HG02870 (cell line): ENCODE results near the gene FAM234A.

Source experiments
- ATAC-seq: cut with Tn5 transposase; IDR thresholded peaks from one replicate; pipeline ENCODE4 v1.9.1; 2021; ENCODE audit warnings: mild to moderate bottlenecking, moderate library complexity; ENCODE audit not compliant: unreplicated experiment

The FAM234A gene

GRCh38 chr16:280552-280951 lies 45.9 kb downstream of the FAM234A start, which contains the start of gene ARHGDIG:
ARHGDIG (plus strand) TSS chr16:280591; CDS start chr16:280681, 90 bp downstream.
- ATAC-seq = no peak

- ATAC-seq = no peak
Observed at GRCh38 chr16:280991-281659, 46.5 kb downstream of the FAM234A start.

DNA sequence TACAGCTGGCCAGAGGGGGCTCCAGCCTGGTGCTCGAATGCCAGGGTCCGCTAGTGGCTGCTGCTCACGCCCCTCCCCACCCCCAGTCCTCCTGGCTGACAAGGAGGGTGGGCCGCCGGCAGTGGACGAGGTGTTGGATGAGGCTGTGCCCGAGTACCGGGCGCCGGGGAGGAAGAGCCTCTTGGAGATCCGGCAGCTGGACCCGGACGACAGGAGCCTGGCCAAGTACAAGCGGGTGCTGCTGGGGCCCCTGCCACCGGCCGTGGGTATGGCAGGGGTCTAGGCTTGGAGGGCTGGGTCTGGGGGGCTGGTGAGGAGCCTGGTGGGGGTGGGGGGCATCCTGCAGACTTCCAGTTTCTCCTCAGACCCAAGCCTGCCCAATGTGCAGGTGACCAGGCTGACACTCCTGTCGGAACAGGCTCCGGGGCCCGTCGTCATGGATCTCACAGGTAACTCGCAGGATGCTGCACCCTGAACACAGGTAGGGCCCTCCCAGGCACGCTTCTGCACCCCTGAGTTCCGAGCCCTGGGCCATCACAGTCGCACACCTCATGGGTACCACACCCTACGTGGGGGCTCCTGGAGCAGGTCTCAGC lies 47.1 kb downstream of the FAM234A start:
- no peak for ATAC-seq

GRCh38 chr16:282491-282890 lies 47.9 kb downstream of the FAM234A start:
- ATAC-seq = no peak

DNA sequence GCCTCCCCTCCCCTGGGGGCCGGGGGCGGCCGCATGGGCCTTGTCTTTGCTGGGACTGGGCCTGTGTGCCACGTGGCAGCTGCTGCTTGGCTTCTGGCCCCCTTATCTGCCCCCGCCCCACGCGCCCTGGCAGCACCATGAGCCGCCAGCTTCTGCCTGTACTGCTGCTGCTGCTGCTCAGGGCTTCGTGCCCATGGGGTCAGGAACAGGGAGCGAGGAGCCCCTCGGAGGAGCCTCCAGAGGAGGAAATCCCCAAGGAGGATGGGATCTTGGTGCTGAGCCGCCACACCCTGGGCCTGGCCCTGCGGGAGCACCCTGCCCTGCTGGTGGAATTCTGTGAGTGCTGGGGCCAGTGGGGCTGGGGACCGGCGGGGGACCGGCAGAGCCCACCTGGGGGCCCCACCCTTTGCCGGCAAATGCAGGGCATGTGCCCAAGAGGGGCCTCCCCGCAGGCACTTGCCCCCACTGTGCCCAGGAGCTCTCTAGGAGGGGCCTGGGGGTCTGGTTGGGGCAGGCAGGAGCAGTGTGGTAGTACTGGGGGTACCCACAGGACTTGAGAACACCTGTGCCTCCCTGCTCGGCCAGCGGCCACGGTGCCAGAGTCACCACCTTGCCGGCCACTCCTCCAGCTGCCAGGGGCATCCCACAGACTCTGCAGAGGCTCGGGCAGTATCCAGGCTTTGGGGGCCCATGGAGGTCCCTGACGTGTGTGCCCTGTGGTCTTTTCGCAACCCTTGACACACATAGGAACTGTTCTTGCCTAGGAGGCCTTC lies 48.6 kb downstream of the FAM234A start, which contains the start of gene PDIA2:
PDIA2 (plus strand) TSS at position 132 of the 773 bp plus-strand sequence; CDS start at position 138, 6 bp downstream.
- no peak for ATAC-seq

- no peak for ATAC-seq
Observed at GRCh38 chr16:284204-285120, 49.8 kb downstream of the FAM234A start.

DNA sequence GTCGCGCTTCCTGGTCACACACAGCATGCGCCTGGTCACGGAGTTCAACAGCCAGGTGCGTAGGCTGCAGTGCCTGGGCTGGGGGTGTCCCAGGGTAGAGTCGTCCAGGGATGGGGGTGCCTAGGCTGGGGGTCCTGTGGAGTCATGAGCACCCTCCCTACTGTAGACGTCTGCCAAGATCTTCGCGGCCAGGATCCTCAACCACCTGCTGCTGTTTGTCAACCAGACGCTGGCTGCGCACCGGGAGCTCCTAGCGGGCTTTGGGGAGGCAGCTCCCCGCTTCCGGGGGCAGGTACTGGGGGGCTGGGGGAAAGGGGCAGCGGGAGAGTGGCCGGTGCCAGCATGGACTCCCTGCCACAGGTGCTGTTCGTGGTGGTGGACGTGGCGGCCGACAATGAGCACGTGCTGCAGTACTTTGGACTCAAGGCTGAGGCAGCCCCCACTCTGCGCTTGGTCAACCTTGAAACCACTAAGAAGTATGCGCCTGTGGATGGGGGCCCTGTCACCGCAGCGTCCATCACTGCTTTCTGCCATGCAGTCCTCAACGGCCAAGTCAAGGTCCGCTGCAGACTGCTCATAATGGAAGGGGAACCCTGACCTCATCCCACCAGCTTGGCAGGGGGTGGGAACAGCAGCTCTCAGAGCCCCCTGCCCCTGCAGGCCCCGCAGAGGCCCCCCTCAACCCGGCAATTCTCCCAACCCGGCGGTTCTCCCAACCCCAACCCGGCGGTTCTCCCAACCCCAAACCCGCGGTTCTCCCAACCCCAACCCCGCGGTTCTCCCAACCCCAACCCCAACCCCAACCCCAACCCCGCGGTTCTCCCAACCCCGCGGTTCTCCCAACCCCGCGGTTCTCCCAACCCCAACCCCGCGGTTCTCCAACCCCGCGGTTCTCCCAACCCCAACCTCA lies 50.8 kb downstream of the FAM234A start:
- ATAC-seq = no peak

GRCh38 chr16:286491-287297 lies 52.1 kb downstream of the FAM234A start:
- no peak for ATAC-seq

- no peak for ATAC-seq
Observed at GRCh38 chr16:287298-287811, 52.7 kb downstream of the FAM234A start.

GRCh38 chr16:287981-288920 lies 53.6 kb downstream of the FAM234A start:
- ATAC-seq = no peak

- ATAC-seq = no peak
Observed at GRCh38 chr16:289395-289997, 54.9 kb downstream of the FAM234A start.

DNA sequence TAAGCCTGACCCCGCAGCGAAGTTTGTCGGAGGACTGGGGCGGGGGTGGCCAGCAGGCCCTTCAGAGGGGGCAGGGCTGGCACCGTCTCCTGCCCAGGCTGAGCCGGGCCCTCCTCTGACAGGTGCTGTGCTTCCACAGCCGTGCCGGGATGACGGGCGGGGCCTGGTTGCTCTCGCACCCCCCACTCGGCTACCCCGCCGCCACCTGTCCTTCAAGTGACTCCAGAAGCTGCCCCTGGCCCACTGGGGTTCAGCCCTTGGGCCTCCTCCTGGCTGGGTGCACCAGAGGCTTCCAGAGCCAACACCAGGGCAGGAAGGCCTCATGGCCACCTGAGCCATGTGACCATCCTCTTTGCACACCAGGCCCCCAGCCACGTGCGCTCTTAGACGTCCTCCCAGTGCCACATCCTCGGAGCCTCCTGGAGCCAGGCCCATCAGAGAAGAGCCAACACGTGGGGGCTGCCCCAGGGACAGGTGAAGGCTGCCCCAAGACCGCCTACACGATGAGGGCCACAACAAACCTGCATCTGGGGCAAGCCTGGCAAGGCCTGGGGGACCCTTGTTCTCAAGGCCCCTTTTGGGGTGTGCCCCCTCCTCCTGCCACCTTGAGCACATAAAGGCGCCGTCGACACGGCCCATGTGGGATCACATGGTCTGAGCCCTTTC lies 55.5 kb downstream of the FAM234A start:
- ATAC-seq = no peak

- no peak for ATAC-seq
Observed at GRCh38 chr16:290681-291405, 56.2 kb downstream of the FAM234A start.

GRCh38 chr16:291539-291938 lies 56.9 kb downstream of the FAM234A start:
- no peak for ATAC-seq

GRCh38 chr16:293043-293775 lies 58.6 kb downstream of the FAM234A start:
- no peak for ATAC-seq
